G401.6 (cell line): ENCODE data around the gene ACTL10.

Experiments used
- FAIRE-seq: peaks from 2 replicates; lab custom pipeline; 2012; peaks lifted over from hg19 to GRCh38; lab: Jason Lieb, UNC

ACTL10 gene

DNA sequence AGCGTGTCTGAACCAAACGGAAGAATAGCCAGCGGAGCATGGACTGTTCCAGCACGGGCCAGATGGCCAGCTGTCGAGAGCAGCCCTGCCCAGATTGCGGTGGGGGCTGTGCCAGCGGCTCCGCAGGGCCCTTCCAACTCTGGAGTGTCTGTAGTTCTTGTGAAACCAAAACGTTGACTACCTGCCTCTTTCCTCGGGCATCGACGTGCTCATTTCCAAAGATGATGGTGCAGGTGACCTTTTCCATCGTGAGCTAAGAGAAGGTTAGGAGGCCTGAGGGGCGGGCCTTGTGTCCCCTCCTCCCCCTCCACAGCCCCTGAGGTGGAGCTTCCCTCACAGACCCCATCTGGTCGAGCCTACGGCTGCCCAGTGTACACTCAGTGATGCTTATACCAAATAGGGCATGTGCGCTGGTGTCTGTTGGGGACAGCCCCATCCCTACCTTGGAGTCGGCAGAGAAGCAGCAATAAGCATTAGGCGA, 17.5 kb upstream of the ACTL10 start:
- no peak for FAIRE-seq

DNA sequence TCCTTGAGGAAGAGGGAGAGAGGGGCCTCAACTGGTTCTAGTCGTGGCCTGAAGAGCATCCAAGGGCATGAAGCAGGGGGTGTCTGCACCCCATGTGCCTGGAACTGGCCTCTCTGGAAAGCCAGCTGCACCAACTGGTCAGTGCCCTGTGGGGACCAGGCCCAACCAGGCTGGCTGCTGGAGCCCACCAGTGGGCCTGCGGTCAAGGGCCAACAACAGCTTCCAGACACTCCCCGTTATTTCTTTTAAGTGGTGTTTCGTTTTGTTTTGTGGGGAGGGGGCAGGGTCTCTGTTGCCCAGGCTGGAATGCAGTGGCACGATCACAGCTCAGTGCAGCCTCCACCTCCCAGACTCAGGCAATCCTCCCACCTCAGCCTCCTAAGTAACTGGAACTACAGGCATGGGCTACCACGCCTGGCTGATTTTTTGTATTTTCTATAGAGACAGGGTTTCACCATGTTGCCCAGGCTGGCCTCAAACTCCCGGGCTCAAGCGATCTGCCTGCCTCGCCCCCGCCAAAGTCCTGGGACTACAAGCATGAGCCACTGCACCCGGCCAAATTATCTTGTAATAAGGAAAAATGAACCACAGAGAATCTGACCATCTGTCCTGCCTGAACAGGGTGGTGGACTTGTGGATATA, 16.5 kb upstream of the ACTL10 start:
- no peak for FAIRE-seq

DNA sequence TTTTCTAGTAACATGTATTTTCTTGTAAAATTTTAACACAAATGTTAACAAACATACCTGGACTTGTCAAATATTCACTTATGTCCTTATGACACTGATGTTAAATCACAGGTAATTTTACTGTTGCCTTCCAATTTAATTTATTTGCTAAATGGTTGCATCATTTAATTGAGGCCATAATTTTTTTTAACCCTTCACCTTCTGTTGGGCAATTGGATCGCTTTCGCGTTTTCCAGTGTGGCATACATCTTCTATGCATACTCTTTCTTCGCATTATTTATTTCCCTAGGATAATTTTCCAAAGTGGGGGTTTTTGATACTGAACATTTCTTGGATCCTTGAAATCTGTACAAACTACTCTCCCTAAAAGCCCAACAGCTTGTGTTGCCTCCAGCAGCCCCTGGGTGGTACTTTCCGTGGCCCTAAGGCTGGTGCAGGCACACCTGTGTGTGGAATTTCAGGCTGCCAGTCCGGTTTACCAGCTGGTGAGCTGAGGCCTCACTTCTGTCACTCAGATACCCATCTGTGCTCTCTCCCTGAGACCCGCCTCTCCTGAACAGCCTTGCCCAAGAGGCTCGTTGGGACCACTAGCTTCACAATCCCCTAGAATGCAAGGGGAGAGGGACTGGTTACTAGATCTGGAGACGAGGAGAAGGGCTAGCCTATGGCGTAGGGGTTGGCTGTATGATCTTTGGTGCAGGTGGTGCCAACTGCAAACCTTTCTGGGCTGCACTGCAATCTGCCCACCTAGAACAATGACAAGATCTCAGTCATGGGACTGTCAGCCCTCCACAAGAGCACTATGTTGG, 15.8 kb upstream of the ACTL10 start:
- no peak for FAIRE-seq

DNA sequence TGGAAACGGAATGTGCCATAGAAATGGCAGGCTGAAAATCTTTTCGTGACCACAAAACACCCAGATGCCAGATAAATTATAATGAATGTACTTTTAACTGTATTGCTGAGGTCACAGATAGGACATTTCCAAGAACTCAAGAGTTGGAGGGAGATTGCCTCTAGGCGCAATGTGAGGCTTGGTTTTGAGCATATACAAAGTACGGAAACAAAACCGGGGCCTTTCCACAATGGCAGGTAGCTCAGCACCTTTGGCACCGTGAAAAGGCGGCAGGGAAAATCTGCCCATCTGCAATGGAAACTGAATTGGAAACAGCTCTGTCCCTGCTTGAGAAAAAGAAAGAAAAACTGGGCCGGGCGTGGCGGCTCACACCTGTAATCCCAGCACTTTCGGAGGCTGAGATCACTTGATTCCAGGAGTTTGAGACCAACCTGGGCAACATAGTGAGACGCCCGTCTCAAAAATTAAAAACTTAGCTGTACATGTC, 15.1 kb upstream of the ACTL10 start:
- no peak for FAIRE-seq

DNA sequence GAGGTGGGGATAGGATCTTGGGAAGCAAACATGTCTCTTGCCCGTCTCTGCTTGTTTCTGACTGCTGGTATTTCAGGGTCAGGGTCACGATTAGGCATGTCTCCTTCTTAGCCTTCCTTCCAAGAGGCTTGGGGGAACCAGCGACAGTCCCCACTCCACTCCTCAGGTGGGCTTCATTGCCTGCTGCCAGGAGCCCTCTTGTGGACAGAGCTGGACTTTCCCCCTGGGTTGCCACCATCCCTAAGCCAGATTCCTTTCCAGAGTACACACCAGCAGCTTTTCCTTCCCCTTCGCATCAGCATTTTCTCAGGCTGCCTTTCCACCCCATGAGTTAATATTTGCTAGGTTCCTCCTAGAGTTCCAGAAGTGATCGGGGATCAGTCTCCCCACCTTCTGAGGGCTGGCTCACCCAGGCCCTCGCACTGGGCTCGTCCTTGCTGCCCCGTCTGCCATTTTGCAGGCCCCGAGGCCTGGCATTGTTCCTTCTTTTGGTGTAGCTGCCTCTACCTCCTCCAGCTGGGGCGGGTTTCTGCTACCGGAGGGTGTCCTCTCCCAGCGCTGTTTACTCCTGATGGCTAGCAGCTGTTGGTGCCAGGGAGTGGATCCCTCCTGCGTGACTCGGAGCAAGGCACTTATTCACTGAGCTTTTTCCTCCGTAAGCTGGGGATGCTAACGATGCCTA, 13.4 kb upstream of the ACTL10 start:
- FAIRE-seq = peak; percentile 47

DNA sequence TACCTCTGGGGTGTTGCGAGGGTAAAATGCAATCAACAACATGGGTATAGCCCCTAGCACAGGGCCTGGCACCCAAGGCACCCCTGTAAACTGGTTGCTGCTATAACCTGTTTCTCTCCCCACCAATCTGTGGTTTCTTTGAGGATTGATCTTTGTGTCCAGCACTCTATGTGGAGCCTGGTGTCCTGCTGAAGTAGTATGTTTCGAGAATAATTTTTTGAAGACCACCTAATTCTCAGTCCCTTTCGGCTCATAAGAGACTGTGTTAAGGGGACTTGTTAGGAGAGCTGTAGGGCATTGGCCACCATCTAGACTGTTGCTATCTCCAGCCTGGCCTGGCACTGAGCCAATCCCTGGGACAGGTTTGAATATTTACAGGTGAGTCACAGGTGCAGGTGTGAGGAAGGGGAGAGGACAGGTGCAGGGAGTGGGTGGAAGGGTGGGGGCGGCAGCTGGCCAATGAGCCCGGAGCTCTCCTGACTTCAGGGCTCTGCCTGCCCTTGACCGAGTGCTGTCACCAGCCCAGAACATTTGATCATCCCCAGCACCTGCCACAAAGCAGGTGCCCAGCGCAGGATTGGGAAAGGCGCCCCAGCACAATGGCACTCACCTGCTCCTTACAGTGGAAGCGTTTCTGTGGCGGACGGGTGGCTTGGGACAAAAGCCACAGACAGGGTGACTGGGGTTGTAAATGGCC, 12.7 kb upstream of the ACTL10 start:
- FAIRE-seq = no peak

DNA sequence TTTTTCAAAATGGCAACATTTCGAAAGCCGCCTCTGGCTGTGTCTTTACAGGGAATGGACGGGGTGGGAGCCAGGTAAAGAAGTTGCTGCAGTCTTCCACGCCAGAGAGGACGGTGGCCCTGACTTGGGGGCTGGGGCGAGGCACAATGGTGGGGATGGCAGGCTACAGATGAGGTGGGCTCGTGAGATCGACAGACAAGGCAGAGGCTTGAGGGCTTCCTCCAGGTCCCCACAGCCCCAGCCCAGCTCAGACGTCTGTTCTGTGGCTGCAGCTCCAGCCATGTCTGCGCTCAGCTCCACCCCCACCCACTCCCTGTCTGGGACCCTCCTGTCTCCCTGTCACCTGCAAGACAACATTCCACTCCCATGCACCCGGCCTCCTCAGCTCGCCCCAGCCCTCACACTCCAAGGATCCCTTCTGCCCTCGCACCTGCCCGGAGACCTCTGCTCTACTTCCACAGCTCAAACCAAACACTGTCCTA, 12.0 kb upstream of the ACTL10 start:
- FAIRE-seq = no peak

DNA sequence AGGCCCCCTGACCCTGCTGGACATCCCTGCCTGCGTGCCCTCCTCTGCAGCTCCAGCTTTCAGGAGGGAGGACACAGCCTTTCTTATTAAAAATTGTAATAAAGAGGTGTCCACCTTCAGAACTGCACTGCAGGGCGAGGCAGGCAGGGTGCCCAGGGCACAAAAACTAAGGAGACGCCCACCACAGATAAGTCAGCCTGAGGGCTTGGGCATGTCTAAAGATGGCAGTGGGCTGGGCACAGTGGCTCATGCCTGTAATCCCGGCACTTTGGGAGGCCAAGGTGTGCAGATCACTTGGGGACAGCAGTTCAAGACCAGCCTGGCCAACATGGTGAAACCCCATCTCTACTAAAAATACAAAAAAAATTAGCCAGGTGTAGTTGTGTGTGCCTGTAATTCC, 11.6 kb upstream of the ACTL10 start:
- no peak for FAIRE-seq

DNA sequence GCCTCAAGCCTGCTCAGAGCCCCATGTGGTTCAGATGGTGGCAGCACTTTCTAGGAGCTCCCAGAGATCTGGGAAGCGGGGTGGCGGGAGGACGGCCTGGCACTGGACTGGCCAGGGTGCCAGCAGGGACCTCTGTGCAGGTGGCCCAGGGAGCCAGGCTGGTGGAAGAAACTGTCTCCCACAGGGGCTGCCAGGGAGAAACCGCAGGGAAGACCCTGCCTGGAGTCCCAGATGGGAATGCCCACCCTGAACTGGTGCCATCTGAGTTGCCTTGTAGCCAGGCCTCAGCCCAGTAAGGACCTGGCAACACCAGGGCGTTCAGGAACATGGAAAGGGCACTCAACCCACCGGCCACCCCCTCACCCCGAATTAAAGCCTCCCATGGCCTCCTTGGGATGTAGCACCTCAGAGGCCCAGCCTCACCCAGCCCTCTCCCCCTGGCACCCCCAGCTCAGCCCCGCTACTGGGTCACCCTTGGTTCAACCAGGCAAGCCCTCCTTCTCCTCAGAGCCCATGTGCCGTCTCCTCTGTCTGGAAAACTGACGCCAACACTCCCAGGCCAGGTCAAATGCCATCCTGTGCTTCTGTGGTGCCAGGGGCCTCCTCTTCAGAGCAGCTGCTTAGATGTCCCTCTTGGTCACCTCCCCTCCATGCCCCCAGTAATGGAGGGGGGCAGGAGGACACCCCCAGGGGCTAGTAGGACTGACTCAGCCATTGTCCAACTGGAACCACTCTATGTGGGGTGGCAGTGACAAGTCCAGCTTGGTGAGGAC, 10.5 kb upstream of the ACTL10 start:
- no peak for FAIRE-seq

DNA sequence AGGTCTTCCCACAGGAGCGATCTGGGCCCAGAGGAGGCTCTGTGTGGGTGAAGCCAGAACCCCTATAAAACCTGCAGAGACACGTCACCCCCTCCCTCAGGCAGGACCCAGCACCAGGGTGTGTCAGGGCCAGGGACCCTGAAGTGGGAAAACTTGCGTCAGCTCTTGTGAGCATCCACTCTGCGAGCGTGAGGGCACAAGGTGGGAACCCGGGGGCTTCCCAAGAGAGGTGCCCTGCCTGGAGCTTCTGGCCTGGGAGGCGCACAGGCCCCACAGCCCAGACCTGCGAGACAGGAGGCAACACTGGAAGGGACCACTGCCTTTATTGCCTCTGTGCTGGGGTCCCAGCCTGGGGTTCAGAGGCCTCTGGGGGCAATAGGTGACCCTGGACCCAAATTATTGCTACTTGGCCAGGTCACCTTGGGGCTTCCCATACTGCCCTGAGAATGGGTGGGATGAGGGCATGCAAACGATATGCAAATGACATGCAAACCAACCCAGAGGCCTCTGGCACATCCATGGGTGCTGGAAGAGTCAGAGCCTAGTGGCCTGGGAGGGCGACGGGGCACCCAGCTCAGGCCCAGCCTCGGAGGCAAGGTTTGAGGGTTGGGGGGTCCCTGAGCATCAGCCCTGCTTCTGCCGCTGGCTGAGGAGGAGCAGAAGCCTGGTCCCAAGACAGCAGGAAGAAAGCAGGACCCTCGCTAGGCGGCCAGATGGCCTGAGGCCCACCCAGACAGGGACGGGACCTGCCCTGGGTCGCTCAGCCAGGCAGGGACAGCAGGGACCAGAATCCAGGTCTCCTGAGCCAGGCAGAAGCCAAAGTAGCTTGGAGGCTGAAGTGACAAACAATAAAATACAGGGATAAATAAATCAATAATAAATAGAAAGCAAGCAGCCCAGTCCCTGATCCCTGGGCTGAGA, 9.7 kb upstream of the ACTL10 start:
- FAIRE-seq = no peak

DNA sequence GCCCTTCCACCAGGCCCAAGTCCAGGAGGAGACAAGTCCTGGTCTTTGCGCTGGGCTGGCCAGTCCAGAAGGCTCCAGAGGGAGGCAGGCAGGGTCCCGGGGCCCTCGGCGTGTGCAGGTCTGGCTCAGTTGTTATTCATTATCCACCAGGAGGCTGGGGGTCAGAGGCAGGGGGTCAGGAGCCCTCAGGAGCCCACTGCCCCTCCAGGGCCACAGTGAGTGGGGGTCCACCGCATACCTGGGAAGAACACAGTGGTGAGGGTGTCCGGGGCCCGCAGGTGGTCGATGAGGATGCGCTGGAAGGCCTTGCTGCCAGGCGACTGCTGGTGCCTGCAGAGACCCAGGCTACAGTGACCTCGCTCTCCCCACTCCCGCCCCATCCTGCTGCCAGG, 9.0 kb upstream of the ACTL10 start:
- FAIRE-seq = no peak

DNA sequence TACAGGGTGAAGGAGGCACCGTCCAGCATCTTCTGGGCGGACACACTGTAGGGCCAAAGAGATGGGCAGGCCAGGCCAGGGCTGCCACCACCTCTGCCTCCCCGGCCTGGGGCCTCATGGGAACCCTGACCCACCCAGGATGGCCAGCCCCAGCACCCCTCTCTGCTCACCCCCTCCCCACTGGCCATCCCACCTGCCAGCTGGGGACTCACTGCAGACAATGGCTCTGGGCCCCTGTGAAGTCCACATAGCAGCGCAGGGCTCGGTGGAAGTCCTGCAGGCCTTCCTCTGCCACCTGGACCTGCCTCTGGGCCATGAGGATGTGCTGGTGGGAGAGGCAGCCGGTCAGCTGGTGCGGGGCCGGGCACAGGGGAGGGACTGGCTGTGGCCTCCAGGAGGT, 8.2 kb upstream of the ACTL10 start:
- no peak for FAIRE-seq

DNA sequence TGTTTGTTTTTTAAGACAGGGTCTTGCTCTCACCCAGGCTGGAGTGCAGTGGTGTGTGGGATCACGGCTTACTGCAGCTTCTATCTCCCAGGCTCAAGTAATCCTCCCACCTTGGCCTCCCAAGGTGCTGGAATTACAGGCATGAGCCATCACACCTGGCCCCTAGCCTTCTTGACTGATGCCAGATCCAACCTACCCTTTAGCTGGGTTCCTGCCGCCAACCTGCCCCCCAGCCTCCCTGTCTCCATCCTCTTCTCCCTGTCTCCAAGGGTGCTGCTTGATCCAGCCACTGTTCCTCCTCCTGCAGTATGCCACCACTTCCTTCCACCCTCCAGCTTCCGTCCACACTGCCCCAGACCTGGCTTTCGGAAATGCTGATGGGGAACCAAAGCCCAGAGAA, 7.8 kb upstream of the ACTL10 start:
- FAIRE-seq = no peak

DNA sequence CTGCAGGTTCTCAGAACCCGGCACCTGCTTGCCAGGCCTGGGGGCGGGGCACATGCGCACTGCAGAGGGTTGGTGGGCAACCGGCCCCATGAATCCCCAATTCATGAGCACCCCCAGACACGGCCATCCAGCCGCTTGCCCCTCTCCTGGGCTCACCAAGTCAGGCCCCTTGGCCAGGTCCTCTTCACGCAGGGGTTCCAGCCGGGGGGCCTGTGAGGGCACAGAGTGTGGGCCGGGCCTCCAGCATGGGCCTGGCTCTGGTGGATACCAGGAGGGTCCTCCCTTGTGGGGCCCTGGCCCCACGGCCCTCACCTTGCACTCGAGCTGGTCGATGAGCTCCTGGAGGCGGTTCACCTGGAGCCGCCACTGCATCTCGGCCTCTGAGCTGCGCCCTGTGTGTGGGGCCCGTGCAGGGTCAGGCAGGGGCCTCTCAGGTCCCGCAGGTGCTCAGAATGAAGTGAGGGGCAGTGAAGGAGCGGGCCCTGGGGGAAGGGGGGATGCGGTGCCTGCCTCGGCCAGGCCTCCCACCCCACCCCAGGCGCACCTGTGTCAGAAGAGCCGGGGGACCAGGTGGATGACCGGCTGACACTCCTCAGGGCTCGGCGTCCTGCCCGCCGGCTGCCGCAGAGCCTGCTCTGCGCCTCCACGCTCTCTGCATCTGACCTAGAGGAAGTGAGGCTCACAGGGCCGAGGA, 7.3 kb upstream of the ACTL10 start:
- no peak for FAIRE-seq

DNA sequence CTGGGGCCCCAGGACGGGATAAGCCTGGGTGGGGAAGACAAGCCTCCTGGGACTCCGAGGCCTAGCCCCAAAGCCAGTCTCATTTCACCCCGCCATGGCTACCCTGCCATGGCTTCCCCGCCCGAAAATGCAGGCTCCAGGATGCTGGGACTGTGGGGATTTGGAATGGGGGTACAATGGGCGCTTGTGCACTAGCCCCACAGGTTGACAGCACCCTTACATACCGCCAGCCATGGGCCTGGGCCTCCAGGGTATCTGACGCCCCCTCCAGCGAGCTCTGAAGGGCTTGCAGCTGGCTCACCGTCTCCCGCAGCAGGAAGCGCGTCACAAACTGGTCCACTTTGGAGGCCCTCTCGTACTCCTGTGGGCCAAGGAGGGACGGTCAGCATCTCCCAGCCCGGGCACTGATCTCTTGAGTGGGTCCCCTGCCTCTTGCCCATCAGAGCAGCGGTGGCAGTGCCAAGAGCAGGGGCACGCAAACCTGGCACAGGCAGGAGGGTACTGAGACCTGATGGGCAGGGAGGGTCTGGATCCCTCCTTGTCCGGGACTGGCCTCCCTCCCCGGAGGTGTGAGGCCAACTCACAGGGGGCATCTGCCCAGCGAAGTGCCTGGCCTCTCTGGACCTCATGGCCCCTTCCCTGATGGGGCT, 6.6 kb upstream of the ACTL10 start:
- no peak for FAIRE-seq

DNA sequence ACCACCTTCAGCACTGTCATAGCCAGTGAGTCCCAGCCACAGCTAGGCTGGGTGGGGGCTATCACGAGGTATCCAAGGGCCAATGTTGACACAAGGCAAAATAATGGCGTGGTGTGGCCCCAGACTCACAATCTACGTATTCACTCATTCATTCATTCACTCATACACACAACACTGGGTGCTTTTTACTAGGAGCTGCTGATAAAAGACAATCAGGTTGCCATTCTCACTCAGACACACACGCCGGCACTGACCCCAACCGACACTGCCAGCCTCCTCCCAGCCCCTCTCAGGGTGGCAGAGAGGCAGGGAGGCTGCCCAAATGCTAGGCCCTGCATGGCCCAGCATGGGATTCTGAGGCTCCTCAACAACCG, 6.1 kb upstream of the ACTL10 start:
- no peak for FAIRE-seq

DNA sequence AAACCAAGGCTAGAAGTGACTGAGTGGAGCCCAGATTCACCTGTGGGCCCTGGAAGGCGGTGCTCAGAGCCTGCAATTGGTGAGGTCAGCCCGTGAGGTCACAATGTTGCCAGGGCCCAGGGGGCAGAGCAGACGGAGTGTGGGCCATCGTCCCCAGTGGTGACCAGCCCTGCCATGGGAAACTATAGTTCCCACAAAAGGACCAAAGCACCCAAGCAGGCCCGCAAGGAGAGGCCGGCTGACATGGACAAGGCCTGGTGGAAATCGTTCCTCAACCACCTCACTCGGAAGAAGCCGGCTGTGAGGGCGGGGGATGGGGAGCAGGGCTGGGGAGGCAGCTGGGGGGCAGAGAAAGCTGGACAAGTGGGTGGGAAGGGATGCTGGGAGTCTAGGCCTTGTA, 4.6 kb upstream of the ACTL10 start, which contains the start of gene C20orf144:
C20orf144 (plus strand) TSS at position 156 of the 400 bp plus-strand sequence; CDS start at position 175, 19 bp downstream.
- no peak for FAIRE-seq

DNA sequence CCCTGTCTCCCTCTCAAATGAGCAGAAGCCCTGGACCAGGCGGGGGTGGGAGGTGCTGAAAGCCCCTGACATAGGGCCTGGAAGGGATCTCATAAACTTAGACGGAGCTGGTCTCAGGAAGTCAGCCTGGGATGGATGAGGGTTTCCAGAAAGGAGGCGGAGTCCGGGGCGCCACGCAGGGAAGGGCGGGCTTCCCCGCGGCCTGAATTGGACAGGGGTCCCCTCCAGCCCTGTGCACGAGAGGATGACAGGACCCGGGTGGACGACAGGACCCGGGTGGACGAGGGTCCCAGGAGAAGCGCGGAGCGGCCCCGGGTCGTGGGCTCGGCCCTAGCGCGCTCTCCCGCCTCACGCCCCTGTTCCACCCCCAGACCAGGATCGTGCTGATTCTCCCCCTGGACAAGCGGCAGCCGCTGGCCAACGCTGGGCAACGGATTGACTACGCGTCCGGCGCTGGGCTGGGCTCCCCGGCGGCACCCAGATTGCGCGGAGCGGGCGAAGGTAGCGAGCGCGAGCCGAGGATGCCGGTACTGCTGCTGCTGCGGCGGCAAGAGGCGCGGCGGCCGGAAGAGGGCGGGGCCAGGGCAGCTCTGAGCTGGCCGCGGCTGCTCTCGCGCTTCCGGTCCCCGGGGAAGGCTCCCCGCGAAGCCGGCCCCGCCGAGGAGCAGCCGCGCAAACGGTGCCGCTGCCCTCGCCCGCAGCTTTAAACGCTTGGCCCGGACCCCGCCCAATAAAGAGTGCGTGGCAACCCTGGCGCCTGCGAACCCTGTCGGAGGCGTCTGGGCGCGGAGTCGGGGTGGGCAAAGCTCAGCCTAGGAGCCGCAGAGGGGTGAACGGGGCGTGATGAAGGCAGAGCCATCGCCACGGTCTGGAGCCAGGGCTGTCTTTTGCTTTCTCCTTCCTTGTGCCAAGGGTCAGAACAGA, 3.3 kb upstream of the ACTL10 start:
- FAIRE-seq = no peak
